Cardiac fibroblast (primary cell): ENCODE data around the gene ZFYVE28.

Experiments used
- DNase-seq, 2 donors: peaks; one replicate each; pipeline versions ENCODE4 v3.0.0 to v3.0.0-alpha.2; 2010; ENCODE audit warnings: low read depth in 2 of 2
- H3K4me3 ChIP-seq, 2 donors: replicated peaks in 1 of 2; 1 replicate in 1 of 2; 2 replicates in 1 of 2; pipeline ENCODE4 v1.5.1; 2011; ENCODE audit warnings: low read depth in 2 of 2, low read length in 2 of 2, mild to moderate bottlenecking in 2 of 2, moderate library complexity in 1 of 2
- CTCF ChIP-seq: IDR thresholded peaks from one replicate; pipeline ENCODE4 v1.5.1; 2011; ENCODE audit warnings: low read depth, mild to moderate bottlenecking, low read length, inconsistent platforms

The ZFYVE28 gene

DNA sequence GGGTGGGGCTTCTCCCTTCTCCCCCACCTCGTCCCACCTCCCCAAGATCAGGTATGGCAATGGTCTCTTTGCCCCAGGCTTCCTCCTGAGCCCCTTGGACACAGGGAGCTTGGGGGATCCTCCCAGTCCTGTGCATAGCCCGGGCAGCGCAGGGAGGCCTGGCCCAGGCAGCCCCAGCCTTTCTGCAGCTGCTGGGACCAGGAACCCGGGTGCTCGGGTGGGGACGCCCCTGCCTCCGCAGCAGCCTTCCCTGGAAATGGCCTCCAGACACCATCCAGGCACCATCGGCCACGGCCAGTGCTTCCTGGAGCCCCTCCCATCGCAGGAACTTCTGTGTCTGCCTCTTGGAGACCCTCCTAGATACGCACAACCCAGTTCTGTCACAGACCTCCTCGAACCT, 150.6 kb downstream of the ZFYVE28 start:
- no peak overlapping the region for H3K4me3 ChIP-seq
- no peak for DNase-seq
- TF ChIP-seq CTCF = no peak

- DNase-seq = no peak
- no peak overlapping the region for H3K4me3 ChIP-seq
Measured at GRCh38 chr4:2267320-2267811, 151.1 kb downstream of the ZFYVE28 start.

GRCh38 chr4:2266821-2267220, 151.6 kb downstream of the ZFYVE28 start:
- DNase-seq = no peak
- H3K4me3 ChIP-seq = no peak overlapping the region
- no peak for TF ChIP-seq CTCF

More at GRCh38 chr4:2267320-2267811, 151.1 kb downstream of the ZFYVE28 start:
- no peak for TF ChIP-seq CTCF

DNA sequence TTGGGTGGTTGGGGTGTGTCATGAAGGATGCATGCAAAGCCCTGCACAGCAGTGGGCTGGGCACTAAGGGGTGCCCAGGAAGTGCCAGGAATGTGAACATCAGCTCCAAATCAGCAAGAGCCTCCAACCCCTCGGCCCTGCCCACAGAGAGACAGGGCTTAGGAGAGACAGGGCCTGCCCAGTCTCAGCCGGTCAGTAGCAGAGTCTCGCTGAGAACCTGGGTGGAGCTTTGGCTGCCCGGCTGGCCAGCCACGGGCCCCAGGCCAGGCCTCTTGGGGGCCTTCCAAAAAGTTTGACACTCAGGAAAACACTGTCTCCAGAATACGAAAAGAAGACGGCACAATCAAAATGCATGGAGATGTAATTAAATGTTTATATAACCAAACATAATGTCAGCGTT, 152.3 kb downstream of the ZFYVE28 start:
- no peak overlapping the region for H3K4me3 ChIP-seq
- peak; percentile 41 to 89 for DNase-seq
- no peak for TF ChIP-seq CTCF

- no peak overlapping the region for H3K4me3 ChIP-seq
- no peak for TF ChIP-seq CTCF
- DNase-seq = no peak
Measured at GRCh38 chr4:2265113-2266110, 153.0 kb downstream of the ZFYVE28 start.

- no peak for TF ChIP-seq CTCF
- H3K4me3 ChIP-seq = no peak overlapping the region
- no peak for DNase-seq
Measured at GRCh38 chr4:2264481-2265041, 153.9 kb downstream of the ZFYVE28 start.
